Loucy (cell line): ENCODE data around the gene TRA2B.
A peak's percentile ranks its signal among the peaks of the same experiment; 100 is the strongest.

Experiments
- H2AFZ ChIP-seq: fragments of 200-600 bp; sonication (generic); 2 replicates; pipeline ENCODE4 v1.6.0; 2016; ENCODE audit warnings: antibody characterized with exemption, mild to moderate bottlenecking, low read length, moderate library complexity
- H3F3A ChIP-seq: fragments of 200-600 bp; 2 replicates; pipeline ENCODE4 v1.6.0; 2016; ENCODE audit warnings: antibody characterized with exemption, low read depth, mild to moderate bottlenecking
- H3K27me3 ChIP-seq: fragments of 200-600 bp; sonication (generic); 2 replicates; pipeline ENCODE4 v1.6.1; 2014; ENCODE audit warnings: low read length, mild to moderate bottlenecking; ENCODE audit not compliant: insufficient read depth, poor library complexity, severe bottlenecking
- H3K36me3 ChIP-seq: fragments of 200-600 bp; sonication (generic); 2 replicates; pipeline ENCODE4 v1.6.1; 2016; ENCODE audit warnings: low read length; ENCODE audit not compliant: insufficient read depth
- H3K4me1 ChIP-seq: fragments of 200-600 bp; sonication (generic); 2 replicates; pipeline ENCODE4 v1.5.1; 2014; ENCODE audit warnings: low read length, mild to moderate bottlenecking; ENCODE audit not compliant: insufficient read depth, poor library complexity, severe bottlenecking
- H3K4me2 ChIP-seq: fragments of 200-600 bp; sonication (generic); 2 replicates; pipeline ENCODE4 v1.6.0; 2014; ENCODE audit warnings: antibody characterized with exemption, low read length, low read depth, mild to moderate bottlenecking; ENCODE audit not compliant: poor library complexity, severe bottlenecking
- H3K4me3 ChIP-seq: fragments of 200-600 bp; sonication (generic); 2 replicates; pipeline ENCODE4 v1.5.1; 2014; ENCODE audit warnings: low read length, mild to moderate bottlenecking, mixed read lengths; ENCODE audit not compliant: poor library complexity, severe bottlenecking
- H3K79me2 ChIP-seq: fragments of 200-600 bp; sonication (generic); 2 replicates; pipeline ENCODE4 v1.6.1; 2014; ENCODE audit warnings: low read length; ENCODE audit not compliant: insufficient read depth
- H3K9ac ChIP-seq: fragments of 200-600 bp; sonication (generic); 2 replicates; pipeline ENCODE4 v1.6.0; 2014; ENCODE audit warnings: mild to moderate bottlenecking, low read depth, low read length, moderate library complexity; ENCODE audit not compliant: poor library complexity, severe bottlenecking
- H3K9me2 ChIP-seq: fragments of 200-600 bp; sonication (generic); replicated peaks from 2 replicates; pipeline ENCODE4 v1.6.1; 2016; ENCODE audit warnings: low read depth, low read length, mixed read lengths
- H3K9me3 ChIP-seq: fragments of 200-600 bp; sonication (generic); 2 replicates; pipeline ENCODE4 v1.6.1; 2014; ENCODE audit warnings: mild to moderate bottlenecking, antibody characterized with exemption, low read length, low read depth; ENCODE audit not compliant: insufficient read depth
- H4K20me1 ChIP-seq: fragments of 200-600 bp; sonication (generic); 2 replicates; pipeline ENCODE4 v1.6.0; 2014; ENCODE audit warnings: antibody characterized with exemption, low read length, mild to moderate bottlenecking; ENCODE audit not compliant: insufficient read depth, poor library complexity, severe bottlenecking
- EZH2phosphoT487 ChIP-seq: fragments of 200-600 bp; IDR thresholded peaks from 2 replicates; pipeline ENCODE4 v1.6.1; 2018; ENCODE audit warnings: antibody characterized with exemption, mild to moderate bottlenecking, moderate library complexity, borderline replicate concordance
- TF ChIP-seq, protein P1 (sequence below): fragments of 200-600 bp; sonication (generic); conservative IDR thresholded peaks from 2 replicates; pipeline ENCODE4 v1.5.1; 2014; ENCODE audit warnings: mild to moderate bottlenecking, antibody characterized with exemption, low read length

Gene TRA2B

DNA sequence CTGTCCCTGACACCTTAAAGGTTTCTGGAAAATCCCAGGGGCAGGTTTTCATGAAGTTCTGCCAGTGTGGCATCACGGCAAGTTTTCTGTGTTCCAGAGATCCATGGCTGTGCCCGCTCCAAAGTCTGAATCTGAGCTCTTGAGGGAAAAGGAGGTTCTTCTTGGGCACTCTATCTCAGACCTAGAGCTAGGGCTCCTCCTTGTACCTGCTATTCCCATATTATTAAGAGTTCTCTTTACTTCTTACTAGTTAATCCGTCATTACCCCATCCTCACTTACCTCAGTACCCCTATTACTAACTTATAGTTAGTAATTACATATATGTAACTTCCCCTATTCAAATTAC, 5.9 kb upstream of the TRA2B start:
- Histone ChIP-seq H3K27me3 (no peaks in the 10 kb centered on the region), H3F3A (no peaks in the 10 kb centered on the region), H2AFZ (peak overlapping the region; percentile 96), H3K9ac (peak overlapping the region; percentile 40), H3K4me2 (peak overlapping the region; percentile 76), H3K9me3 (no peaks in the 10 kb centered on the region), H3K79me2 (no peaks in the 10 kb centered on the region), H4K20me1 (no peaks in the 10 kb centered on the region), H3K4me1 (peaks cover 8% of the 10 kb centered on the region), H3K36me3 (no peaks in the 10 kb centered on the region), H3K9me2 (no peaks in the 10 kb centered on the region), H3K4me3 (peak overlapping the region; percentile 59)
- TF ChIP-seq EZH2phosphoT487, result no peak
- TF ChIP-seq, protein P1, sequence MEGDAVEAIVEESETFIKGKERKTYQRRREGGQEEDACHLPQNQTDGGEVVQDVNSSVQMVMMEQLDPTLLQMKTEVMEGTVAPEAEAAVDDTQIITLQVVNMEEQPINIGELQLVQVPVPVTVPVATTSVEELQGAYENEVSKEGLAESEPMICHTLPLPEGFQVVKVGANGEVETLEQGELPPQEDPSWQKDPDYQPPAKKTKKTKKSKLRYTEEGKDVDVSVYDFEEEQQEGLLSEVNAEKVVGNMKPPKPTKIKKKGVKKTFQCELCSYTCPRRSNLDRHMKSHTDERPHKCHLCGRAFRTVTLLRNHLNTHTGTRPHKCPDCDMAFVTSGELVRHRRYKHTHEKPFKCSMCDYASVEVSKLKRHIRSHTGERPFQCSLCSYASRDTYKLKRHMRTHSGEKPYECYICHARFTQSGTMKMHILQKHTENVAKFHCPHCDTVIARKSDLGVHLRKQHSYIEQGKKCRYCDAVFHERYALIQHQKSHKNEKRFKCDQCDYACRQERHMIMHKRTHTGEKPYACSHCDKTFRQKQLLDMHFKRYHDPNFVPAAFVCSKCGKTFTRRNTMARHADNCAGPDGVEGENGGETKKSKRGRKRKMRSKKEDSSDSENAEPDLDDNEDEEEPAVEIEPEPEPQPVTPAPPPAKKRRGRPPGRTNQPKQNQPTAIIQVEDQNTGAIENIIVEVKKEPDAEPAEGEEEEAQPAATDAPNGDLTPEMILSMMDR, result no peak

DNA sequence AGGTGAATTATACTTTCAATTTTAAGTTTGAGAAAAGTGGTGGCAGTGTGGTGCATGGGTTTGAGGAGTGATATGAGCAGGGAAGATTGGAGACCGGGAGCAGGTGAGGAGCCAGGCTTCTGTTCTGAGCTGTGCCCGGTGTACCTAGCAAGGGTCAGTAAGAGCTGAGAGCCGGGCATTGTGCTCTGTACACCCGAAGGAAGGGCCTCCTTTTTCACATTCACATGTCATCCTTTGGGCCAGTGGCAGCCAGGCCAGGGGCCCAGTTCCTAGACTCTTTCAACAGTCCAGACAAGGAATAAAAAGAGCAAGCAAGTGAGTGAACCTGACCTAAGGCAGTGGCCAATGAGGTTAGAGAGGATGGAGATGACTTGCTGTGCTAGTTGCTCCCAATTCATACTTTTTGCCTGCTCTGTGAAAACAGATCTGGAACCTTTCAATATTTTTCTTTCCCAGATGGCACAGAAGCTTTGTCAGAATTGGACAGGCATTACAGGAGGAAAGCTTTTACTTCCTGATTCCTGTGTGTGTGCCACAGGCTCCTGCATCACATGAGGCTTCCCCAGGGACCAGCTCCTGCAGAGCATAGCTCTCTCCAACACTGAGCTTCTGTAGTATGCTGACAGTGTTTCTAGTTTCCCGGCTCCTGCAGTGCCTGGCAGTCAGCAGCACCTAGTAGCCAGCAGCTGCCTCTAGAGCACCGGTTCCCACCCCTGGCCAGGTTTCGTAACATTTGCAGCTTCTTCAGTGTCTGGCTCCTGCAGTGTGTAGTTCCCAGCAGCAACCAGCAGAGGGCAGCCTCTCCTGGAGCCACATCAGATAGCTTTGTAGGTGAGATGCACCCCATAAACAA, 5.3 kb upstream of the TRA2B start:
- H3K9ac ChIP-seq, result peak overlapping the region; percentile 40

DNA sequence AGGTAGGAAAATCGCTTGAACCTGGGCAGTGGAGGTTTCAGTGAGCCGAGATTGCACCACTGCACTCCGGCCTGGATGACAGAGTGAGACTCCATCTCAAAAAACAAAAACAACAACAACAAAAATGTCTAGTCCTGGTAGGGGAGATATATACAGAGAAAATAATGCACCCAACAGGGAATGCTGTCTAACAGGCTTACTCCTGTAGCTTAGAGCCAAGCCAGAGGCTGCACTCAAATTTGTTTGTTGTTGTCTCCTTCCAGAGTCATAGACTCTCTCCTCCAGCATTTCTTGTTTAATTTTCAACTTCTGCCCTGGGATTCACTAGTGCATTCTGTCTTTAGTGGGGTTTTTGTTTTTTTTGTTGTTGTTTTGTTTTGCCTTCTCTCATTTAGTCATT, 4.6 kb upstream of the TRA2B start:
- H3K9me2 ChIP-seq, result no peaks in the 10 kb centered on the region
- H4K20me1 ChIP-seq, result peaks cover 4% of the 10 kb centered on the region
- H3K79me2 ChIP-seq, result peaks cover 5% of the 10 kb centered on the region
- H3K4me3 ChIP-seq, result no peak overlapping the region
- no peaks in the 10 kb centered on the region for H3K9me3 ChIP-seq
- H3K4me2 ChIP-seq, result no peak overlapping the region
- no peak overlapping the region for H3K9ac ChIP-seq
- H3K36me3 ChIP-seq, result no peaks in the 10 kb centered on the region
- H3K4me1 ChIP-seq, result peaks cover 12% of the 10 kb centered on the region
- peak overlapping the region; percentile 96; the same call in 1 of the 2 replicates for H2AFZ ChIP-seq
- TF ChIP-seq, protein P1, result no peak
- TF ChIP-seq EZH2phosphoT487, result no peak
- no peaks in the 10 kb centered on the region for H3F3A ChIP-seq
- peaks cover 4% of the 10 kb centered on the region for H3K27me3 ChIP-seq

More for the DNA sequence above, 5.3 kb upstream of the TRA2B start:
- no peaks in the 10 kb centered on the region for H3F3A ChIP-seq
- H3K4me2 ChIP-seq, result peak overlapping the region; percentile 76
- peak overlapping the region; percentile 59 for H3K4me3 ChIP-seq
- peaks cover 11% of the 10 kb centered on the region for H3K4me1 ChIP-seq
- no peaks in the 10 kb centered on the region for H4K20me1 ChIP-seq
- H3K9me3 ChIP-seq, result no peaks in the 10 kb centered on the region
- peak overlapping the region; percentile 96 for H2AFZ ChIP-seq
- H3K36me3 ChIP-seq, result no peaks in the 10 kb centered on the region
- H3K9me2 ChIP-seq, result no peaks in the 10 kb centered on the region
- TF ChIP-seq, protein P1, result peak; percentile 99
- TF ChIP-seq EZH2phosphoT487, result no peak
- no peaks in the 10 kb centered on the region for H3K27me3 ChIP-seq
- no peaks in the 10 kb centered on the region for H3K79me2 ChIP-seq
